ENCODE measurements around the gene DNAL1.

The DNAL1 gene

GRCh38 chr14:73726025-73726961, 81.5 kb downstream of the DNAL1 start:
- Histone ChIP-seq H3K9me3 (ENCODE audit: control insufficient read depth, insufficient read depth, low read depth, low read length) (no peaks in the 10 kb centered on the region), H3K27ac (ENCODE audit: extremely low read depth, low read depth, low read length) (no peak overlapping the region), H3K4me3 (ENCODE audit: low read depth, low read length) (no peak overlapping the region), H3K36me3 (ENCODE audit: control insufficient read depth in 2 of 2, insufficient read depth in 1 of 2, low read length in 2 of 2) (peaks cover 24 to 99% of the 10 kb centered on the region in 2 experiments), H3K4me1 (ENCODE audit: control insufficient read depth, insufficient read depth, low read length) (0 out of 2 replicates have a peak, but pooled peaks cover 3% of the 10 kb centered on the region)
- CTCF ChIA-PET: interaction anchor here (1.5 kb wide), 1 partner anchor 108 kb away, joined by 6 read pairs; no protein-coding TSS in a partner anchor
- TF ChIP-seq ZNF426 (tag by site-specific recombination; IDR thresholded peaks at IDR 0.05): no peak
- TF ChIP-seq ZNF558 (tag by site-specific recombination; IDR thresholded peaks at IDR 0.05): no peak
- TF ChIP-seq SP2 (tag by site-specific recombination; IDR thresholded peaks at IDR 0.05): peak; percentile 20; the same call in 1 of the 2 replicates
- peak; percentile 62 for TF ChIP-seq ZNF692 (tag by site-specific recombination; IDR thresholded peaks at IDR 0.05)
- TF ChIP-seq ZIC2 (tag by site-specific recombination; IDR thresholded peaks at IDR 0.05): peak; percentile 77
- no peak for TF ChIP-seq KLF17 (tag by site-specific recombination; IDR thresholded peaks at IDR 0.05)
- TF ChIP-seq KLF1 (tag by site-specific recombination; IDR thresholded peaks at IDR 0.05): peak; percentile 94
- no peak for TF ChIP-seq SP3 (tag by site-specific recombination; IDR thresholded peaks at IDR 0.05)
- POLR2A ChIA-PET: no interaction called here

- H3K27ac ChIP-seq (ENCODE audit: extremely low read depth, low read depth, low read length): no peak overlapping the region
- TF ChIP-seq ZSCAN18 (tag by site-specific recombination; IDR thresholded peaks at IDR 0.05) (no peak), TRIM28 (IDR thresholded peaks at IDR 0.05; ENCODE audit: borderline replicate concordance, low read length) (no peak), ZNF311 (tag by site-specific recombination; IDR thresholded peaks at IDR 0.05; ENCODE audit: borderline replicate concordance) (no peak), ZBTB7A (tag by site-specific recombination; IDR thresholded peaks at IDR 0.05; ENCODE audit: low read depth) (no peak), ZNF776 (tag by site-specific recombination; IDR thresholded peaks at IDR 0.05; ENCODE audit: borderline replicate concordance) (no peak), ZNF266 (tag by site-specific recombination; IDR thresholded peaks at IDR 0.05; ENCODE audit: low read depth) (no peak), ZNF426 (tag by site-specific recombination; IDR thresholded peaks at IDR 0.05) (no peak), ZFP69B (tag by site-specific recombination; IDR thresholded peaks at IDR 0.05) (no peak)
- H3K36me3 ChIP-seq (ENCODE audit: control insufficient read depth in 2 of 2, insufficient read depth in 1 of 2, low read length in 2 of 2): peaks cover 18 to 98% of the 10 kb centered on the region in 2 experiments
Observed at GRCh38 chr14:73727166-73727565, 82.4 kb downstream of the DNAL1 start.

More at GRCh38 chr14:73727166-73727565, 82.4 kb downstream of the DNAL1 start:
- POLR2A ChIA-PET: interaction anchor here (0.8 kb wide), 1 partner anchor 159 kb away, joined by 3 read pairs; the partner anchor contains the start of gene ZNF410
- CTCF ChIA-PET: interaction anchor here (0.6 to 3.8 kb wide), 8 partner anchors 32 to 147 kb away, joined by 3 to 35 read pairs (median 4); a partner anchor contains a TSS
- H3K4me3 ChIP-seq (ENCODE audit: low read depth, low read length): no peak overlapping the region
- H3K9me3 ChIP-seq (ENCODE audit: control insufficient read depth, insufficient read depth, low read depth, low read length): no peaks in the 10 kb centered on the region
- 0 out of 2 replicates have a peak, but pooled peaks cover 3% of the 10 kb centered on the region for H3K4me1 ChIP-seq (ENCODE audit: control insufficient read depth, insufficient read depth, low read length)

Measured in HEK293 (cell line).